ENCODE data around the gene MAPKAP1. TPM values are rescaled to one million over a fixed set of nuclear protein-coding genes. Genes with fewer than 3 reads are reported as not detected.

The MAPKAP1 gene
- total and polyA plus RNA-seq, 2 experiments from 2014 or later: 68.5 to 74.5 TPM

- H3K36me3 ChIP-seq (ENCODE audit: low read depth): 0 out of 2 replicates have a peak, but pooled peaks cover 6% of the 10 kb centered on the region
- no peak for DNase-seq
- H4K20me1 ChIP-seq (ENCODE audit: insufficient read depth): no peaks in the 10 kb centered on the region
- peaks cover 100% of the 10 kb centered on the region for H3K79me2 ChIP-seq (ENCODE audit: insufficient read depth)
- H3F3A ChIP-seq (ENCODE audit: insufficient read depth): peaks cover 20% of the 10 kb centered on the region
- 27 to 39% methylated on average over 2 of the region's 2 CpGs for WGBS, 2 experiments (ENCODE audit: low coverage in 1 of 2, low lambda C conversion rate in 2 of 2, missing lambda C conversion rate in 2 of 2)
- no peak overlapping the region for H3K9ac ChIP-seq
- H3K27ac ChIP-seq: no peak overlapping the region
- no peaks in the 10 kb centered on the region for H3K9me2 ChIP-seq (ENCODE audit: insufficient read depth)
- no peak overlapping the region for H3K4me2 ChIP-seq (ENCODE audit: unreplicated experiment)
- TF ChIP-seq EZH2phosphoT487 (IDR thresholded peaks at IDR 0.05; ENCODE audit: insufficient read depth, low read depth): no peak
- H3K4me3 ChIP-seq: no peak overlapping the region
- H3K27me3 ChIP-seq (replicated peaks; ENCODE audit: insufficient read depth): no peaks in the 10 kb centered on the region
- no peaks in the 10 kb centered on the region for H3K9me3 ChIP-seq (ENCODE audit: low read depth)
- no peak overlapping the region for H2AFZ ChIP-seq
- in situ Hi-C loops (cut with MboI): no loop called here
- H3K4me1 ChIP-seq (ENCODE audit: insufficient read depth): peaks cover 19% of the 10 kb centered on the region
These were observed 24.7 kb downstream of the MAPKAP1 start for GRCh38 chr9:125682340-125682739.

GRCh38 chr9:125681657-125682056 lies 25.4 kb downstream of the MAPKAP1 start:
- peaks cover 19% of the 10 kb centered on the region for H3K4me1 ChIP-seq (ENCODE audit: insufficient read depth)
- peaks cover 20% of the 10 kb centered on the region for H3F3A ChIP-seq (ENCODE audit: insufficient read depth)
- WGBS, 2 experiments (ENCODE audit: low coverage in 1 of 2, low lambda C conversion rate in 2 of 2, missing lambda C conversion rate in 2 of 2): 97 to 100% methylated on average over 5 of the region's 5 CpGs
- H3K79me2 ChIP-seq (ENCODE audit: insufficient read depth): peaks cover 100% of the 10 kb centered on the region
- no peak overlapping the region for H3K27ac ChIP-seq
- H3K9me3 ChIP-seq (ENCODE audit: low read depth): no peaks in the 10 kb centered on the region
- H3K4me2 ChIP-seq (ENCODE audit: unreplicated experiment): no peak overlapping the region
- H3K36me3 ChIP-seq (ENCODE audit: low read depth): 0 out of 2 replicates have a peak, but pooled peaks cover 6% of the 10 kb centered on the region
- H3K9ac ChIP-seq: no peak overlapping the region
- DNase-seq: no peak
- in situ Hi-C loops (cut with MboI): no loop called here
- H4K20me1 ChIP-seq (ENCODE audit: insufficient read depth): no peaks in the 10 kb centered on the region
- no peak for TF ChIP-seq EZH2phosphoT487 (IDR thresholded peaks at IDR 0.05; ENCODE audit: insufficient read depth, low read depth)
- no peak for TF ChIP-seq EZH2 (IDR thresholded peaks at IDR 0.05; ENCODE audit: insufficient read depth, poor library complexity, severe bottlenecking)
- H3K9me2 ChIP-seq (ENCODE audit: insufficient read depth): no peaks in the 10 kb centered on the region
- no peak overlapping the region for H2AFZ ChIP-seq
- no peaks in the 10 kb centered on the region for H3K27me3 ChIP-seq (replicated peaks; ENCODE audit: insufficient read depth)
- H3K4me3 ChIP-seq: no peak overlapping the region

- no peaks in the 10 kb centered on the region for H3K9me3 ChIP-seq (ENCODE audit: low read depth)
- H3K4me3 ChIP-seq: no peak overlapping the region
- H3K9ac ChIP-seq: no peak overlapping the region
- H3K36me3 ChIP-seq (ENCODE audit: low read depth): 0 out of 2 replicates have a peak, but pooled peaks cover 6% of the 10 kb centered on the region
- WGBS, 2 experiments (ENCODE audit: low coverage in 1 of 2, low lambda C conversion rate in 2 of 2, missing lambda C conversion rate in 2 of 2): 93 to 100% methylated on average over 3 of the region's 3 CpGs
- no peak overlapping the region for H3K4me2 ChIP-seq (ENCODE audit: unreplicated experiment)
- peaks cover 100% of the 10 kb centered on the region for H3K79me2 ChIP-seq (ENCODE audit: insufficient read depth)
- H4K20me1 ChIP-seq (ENCODE audit: insufficient read depth): no peaks in the 10 kb centered on the region
- DNase-seq: no peak
- H3K27me3 ChIP-seq (replicated peaks; ENCODE audit: insufficient read depth): no peaks in the 10 kb centered on the region
- H3K9me2 ChIP-seq (ENCODE audit: insufficient read depth): no peaks in the 10 kb centered on the region
- H2AFZ ChIP-seq: no peak overlapping the region
- peaks cover 21% of the 10 kb centered on the region for H3K4me1 ChIP-seq (ENCODE audit: insufficient read depth)
- H3F3A ChIP-seq (ENCODE audit: insufficient read depth): peaks cover 21% of the 10 kb centered on the region
- TF ChIP-seq EZH2 (IDR thresholded peaks at IDR 0.05; ENCODE audit: insufficient read depth, poor library complexity, severe bottlenecking) (no peak), EZH2phosphoT487 (IDR thresholded peaks at IDR 0.05; ENCODE audit: insufficient read depth, low read depth) (no peak)
- in situ Hi-C loops (cut with MboI): no loop called here
- no peak overlapping the region for H3K27ac ChIP-seq
These were observed 25.9 kb downstream of the MAPKAP1 start for GRCh38 chr9:125681086-125681622.

- peaks cover 97% of the 10 kb centered on the region for H3K79me2 ChIP-seq (ENCODE audit: insufficient read depth)
- no peak overlapping the region for H3K27ac ChIP-seq
- H3K4me3 ChIP-seq: no peak overlapping the region
- peaks cover 28% of the 10 kb centered on the region for H3K4me1 ChIP-seq (ENCODE audit: insufficient read depth)
- no peak for TF ChIP-seq EZH2 (IDR thresholded peaks at IDR 0.05; ENCODE audit: insufficient read depth, poor library complexity, severe bottlenecking)
- no peak for TF ChIP-seq EZH2phosphoT487 (IDR thresholded peaks at IDR 0.05; ENCODE audit: insufficient read depth, low read depth)
- H2AFZ ChIP-seq: no peak overlapping the region
- no peak for DNase-seq
- H3K9me2 ChIP-seq (ENCODE audit: insufficient read depth): no peaks in the 10 kb centered on the region
- H3K9me3 ChIP-seq (ENCODE audit: low read depth): no peaks in the 10 kb centered on the region
- H3K36me3 ChIP-seq (ENCODE audit: low read depth): 0 out of 2 replicates have a peak, but pooled peaks cover 6% of the 10 kb centered on the region
- H3F3A ChIP-seq (ENCODE audit: insufficient read depth): peaks cover 28% of the 10 kb centered on the region
- H3K9ac ChIP-seq: no peak overlapping the region
- H4K20me1 ChIP-seq (ENCODE audit: insufficient read depth): no peaks in the 10 kb centered on the region
- in situ Hi-C loops (cut with MboI): no loop called here
- H3K4me2 ChIP-seq (ENCODE audit: unreplicated experiment): no peak overlapping the region
- no peaks in the 10 kb centered on the region for H3K27me3 ChIP-seq (replicated peaks; ENCODE audit: insufficient read depth)
These were observed 26.6 kb downstream of the MAPKAP1 start for GRCh38 chr9:125680445-125680844.

Data from GM23248 (cell line).